TTC549 (cell line): ENCODE data around the gene IGFBPL1.
"Not testable (repeated sequence)": the region's sequence is repeated elsewhere in the genome, so short reads cannot be mapped to it uniquely, and the experiment has no call there.

ENCODE experiments used
- FAIRE-seq: peaks from 2 replicates; lab custom pipeline; 2012; peaks lifted over from hg19 to GRCh38; lab: Jason Lieb, UNC

The IGFBPL1 gene, protein sequence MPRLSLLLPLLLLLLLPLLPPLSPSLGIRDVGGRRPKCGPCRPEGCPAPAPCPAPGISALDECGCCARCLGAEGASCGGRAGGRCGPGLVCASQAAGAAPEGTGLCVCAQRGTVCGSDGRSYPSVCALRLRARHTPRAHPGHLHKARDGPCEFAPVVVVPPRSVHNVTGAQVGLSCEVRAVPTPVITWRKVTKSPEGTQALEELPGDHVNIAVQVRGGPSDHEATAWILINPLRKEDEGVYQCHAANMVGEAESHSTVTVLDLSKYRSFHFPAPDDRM

DNA sequence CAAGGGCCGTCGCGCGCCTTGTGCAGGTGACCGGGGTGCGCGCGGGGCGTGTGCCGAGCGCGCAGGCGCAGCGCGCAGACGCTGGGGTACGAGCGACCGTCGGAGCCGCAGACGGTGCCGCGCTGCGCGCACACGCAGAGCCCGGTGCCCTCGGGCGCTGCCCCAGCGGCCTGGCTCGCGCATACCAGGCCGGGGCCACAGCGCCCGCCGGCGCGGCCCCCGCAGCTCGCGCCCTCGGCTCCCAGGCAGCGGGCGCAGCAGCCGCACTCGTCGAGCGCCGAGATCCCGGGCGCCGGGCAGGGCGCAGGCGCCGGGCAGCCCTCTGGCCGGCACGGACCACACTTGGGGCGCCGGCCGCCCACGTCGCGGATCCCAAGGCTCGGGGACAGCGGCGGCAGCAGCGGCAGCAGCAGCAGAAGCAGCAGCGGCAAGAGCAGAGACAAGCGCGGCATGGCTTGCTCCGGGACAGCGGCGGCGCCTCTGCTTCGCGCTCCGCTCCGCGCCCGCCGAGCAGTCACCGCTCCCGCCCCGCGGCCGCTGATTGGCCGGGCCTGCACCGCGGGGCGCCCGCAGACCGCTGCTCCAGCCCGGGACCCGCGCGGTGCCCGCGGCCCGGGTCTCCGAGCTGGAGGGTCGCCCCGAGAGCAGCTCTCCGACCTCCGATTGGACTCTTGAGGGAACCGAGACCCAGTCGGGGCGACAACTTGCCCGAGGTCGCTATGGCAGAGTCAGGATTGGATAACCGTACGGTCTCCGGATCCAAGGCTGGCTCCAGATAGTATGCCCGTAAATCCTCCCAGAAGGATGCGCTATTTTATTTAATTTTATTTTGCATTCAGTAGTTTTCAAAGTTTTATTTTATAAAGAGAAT, at the start of gene IGFBPL1:
TSS of gene IGFBPL1 (minus strand) at position 482 of the 871 bp plus-strand sequence. CDS start at position 452, 30 bp downstream.
- FAIRE-seq = no peak

- not testable (repeated sequence) for FAIRE-seq
Observed at GRCh38 chr9:38472583-38473249, 48.5 kb upstream of the IGFBPL1 start.

DNA sequence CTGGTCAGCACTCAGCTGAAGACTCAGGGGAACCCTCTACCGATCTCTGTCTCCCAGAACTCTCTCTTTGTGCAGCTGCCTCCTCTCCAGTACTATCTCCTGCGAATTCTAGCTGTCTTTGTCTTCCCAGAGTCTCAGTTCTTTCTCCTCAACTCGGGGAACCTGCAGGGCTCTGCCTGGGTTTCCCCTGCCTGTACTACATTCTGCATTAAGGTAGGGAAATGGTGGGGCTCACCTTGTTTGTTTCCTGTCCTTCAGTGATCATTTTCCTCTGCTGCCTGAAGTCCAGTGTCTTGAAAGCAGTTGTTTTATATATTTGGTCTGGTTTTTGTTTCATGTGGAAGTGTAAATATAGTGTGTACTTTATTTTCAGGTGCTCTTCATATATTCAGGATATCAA, 43.1 kb upstream of the IGFBPL1 start:
- no peak for FAIRE-seq

DNA sequence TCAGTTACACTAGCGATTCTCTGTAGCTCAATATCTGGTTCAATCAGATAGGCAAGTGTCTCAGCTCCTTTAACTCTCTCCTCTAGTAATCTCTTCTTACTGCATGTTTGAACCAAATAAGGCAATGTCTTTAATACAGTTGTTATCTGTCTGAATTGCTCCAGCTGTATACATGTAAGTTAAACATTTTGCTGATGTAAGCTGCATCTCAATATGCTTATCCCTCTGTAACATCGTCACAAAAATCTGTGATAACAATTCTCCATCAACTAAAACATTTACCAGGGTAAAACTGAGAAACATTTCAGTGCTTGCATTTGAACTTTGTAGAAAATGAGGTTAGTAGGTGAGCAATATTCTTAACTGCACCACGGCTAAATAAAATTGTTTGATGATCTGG, 29.6 kb upstream of the IGFBPL1 start:
- FAIRE-seq = no peak

- no peak for FAIRE-seq
Observed at GRCh38 chr9:38451162-38451561, 26.9 kb upstream of the IGFBPL1 start.

DNA sequence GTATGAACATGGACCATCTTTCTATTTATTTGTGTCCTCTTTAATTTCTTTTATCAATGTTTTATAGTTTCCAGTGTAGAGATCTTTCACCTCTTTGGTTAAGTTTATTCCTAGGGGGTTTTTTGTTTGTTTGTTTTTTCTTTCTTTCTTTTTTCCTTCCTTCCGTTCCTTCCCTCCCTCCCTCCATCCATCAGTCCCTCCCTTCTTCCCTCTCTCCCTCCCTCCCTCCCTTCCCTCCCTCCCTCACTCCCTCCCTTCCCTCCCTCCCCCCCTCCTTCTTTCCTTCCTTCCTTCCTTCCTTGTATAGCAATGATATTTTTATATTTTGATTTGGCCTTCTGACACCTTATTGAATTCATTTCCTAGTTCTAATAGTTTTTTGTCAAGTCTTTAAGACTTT, 23.4 kb upstream of the IGFBPL1 start:
- FAIRE-seq = no peak

- no peak for FAIRE-seq
Observed at GRCh38 chr9:38445154-38446043, 21.1 kb upstream of the IGFBPL1 start.

DNA sequence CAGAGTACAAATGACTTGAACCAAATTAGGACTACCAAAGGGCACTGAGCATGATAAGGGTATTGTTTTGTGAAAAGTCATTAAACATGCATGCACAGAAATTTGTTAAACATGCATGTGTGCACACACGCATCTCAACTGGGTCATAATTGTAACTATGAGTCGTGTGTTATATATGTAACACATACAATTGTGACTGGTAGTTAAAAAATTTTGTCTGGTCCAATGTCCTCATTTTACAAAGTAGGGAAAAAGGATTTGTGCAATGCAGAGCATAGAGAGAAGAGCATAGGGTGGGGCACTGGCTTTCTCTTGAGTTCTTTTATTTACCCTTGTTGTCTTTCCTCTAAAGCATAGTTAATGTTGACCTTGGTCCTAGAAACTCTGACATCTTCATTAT, 19.3 kb upstream of the IGFBPL1 start:
- FAIRE-seq = no peak

DNA sequence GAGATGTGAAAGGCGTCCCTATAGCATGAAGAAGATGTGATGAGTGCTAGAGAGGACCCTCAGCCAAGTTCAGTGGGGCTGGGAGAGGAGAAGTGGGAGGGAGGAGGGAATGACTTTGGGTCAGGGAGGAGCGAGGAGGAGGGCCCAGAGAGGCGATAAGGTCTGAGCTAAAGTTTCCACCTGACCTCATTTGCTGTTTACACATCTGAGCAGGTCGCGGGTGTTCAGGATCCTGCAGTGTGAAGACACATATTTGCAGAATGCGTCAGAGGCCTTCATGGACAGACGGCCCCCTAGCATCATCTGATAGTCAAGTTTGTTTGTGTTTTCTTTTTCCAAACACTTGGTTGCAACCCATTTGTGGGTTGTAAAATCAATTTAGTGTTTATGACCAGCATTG, 18.9 kb upstream of the IGFBPL1 start:
- FAIRE-seq = no peak

GRCh38 chr9:38442473-38443096, 18.3 kb upstream of the IGFBPL1 start:
- FAIRE-seq = no peak

DNA sequence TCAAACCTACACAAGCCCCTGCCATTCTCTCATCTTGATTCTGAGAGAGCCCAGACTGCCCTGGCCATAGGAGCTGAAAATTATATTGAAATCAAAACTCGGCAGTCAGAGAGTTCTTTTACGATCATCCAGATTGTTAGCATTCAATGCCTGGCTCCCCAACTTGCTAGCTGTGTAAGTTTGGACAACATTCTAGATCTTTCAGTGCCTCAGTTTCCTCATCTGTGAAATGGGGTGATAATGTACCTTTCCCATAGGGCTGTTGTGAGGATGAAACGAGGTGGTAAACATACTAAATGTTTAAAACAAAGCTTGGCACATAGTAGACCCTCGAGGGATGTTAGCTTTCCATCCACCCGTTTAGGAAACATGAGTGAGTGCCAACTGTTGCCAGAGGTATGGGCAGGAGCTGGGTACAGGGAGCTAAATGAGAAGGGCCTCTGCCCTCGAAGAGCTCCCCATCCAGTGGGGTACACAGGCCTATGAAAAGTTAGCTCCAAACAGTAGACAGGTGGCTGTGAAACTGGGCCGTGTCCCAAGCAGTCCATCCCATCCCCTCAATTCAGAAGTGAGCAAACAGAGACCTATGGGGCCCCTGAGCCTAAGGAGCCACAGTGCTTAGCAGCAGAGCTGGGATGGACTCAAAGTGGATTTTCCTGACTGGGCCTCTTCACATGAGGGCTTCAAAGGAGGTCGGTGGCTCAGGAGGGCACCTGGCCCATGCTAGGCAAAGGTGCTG, 17.3 kb upstream of the IGFBPL1 start:
- FAIRE-seq = no peak

GRCh38 chr9:38440516-38440915, 16.3 kb upstream of the IGFBPL1 start:
- no peak for FAIRE-seq

GRCh38 chr9:38439916-38440301, 15.7 kb upstream of the IGFBPL1 start:
- FAIRE-seq = no peak

DNA sequence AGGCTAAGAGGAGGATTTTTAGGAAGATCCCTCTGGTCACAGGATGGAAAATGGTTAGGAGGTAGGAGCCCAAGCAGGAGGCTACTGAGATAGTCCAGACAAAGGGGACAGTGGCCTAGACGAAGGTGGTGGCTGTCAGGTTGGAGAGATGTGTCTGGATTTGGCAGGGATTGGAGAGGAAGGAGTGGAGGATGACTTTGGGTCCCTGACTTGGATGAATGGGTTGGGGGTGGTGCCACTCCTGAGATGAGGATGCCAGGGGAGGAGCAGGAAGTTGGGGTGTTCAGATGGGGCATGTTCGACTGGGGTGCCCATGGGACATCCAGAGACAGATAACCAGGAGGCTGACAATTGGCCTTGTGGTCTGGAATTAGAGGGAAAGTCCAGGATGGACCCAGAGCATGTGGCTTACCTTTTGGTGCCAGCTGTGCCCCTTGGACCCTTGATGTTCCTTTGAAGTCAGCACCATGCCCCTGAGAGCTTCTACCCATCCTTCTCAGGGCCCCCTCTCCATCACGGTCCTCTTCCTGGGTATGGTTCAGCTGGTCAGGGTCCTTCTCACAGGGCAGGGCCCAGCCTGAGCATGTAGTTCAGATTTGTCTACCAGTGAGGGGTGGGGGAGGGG, 15.1 kb upstream of the IGFBPL1 start:
- FAIRE-seq = no peak

DNA sequence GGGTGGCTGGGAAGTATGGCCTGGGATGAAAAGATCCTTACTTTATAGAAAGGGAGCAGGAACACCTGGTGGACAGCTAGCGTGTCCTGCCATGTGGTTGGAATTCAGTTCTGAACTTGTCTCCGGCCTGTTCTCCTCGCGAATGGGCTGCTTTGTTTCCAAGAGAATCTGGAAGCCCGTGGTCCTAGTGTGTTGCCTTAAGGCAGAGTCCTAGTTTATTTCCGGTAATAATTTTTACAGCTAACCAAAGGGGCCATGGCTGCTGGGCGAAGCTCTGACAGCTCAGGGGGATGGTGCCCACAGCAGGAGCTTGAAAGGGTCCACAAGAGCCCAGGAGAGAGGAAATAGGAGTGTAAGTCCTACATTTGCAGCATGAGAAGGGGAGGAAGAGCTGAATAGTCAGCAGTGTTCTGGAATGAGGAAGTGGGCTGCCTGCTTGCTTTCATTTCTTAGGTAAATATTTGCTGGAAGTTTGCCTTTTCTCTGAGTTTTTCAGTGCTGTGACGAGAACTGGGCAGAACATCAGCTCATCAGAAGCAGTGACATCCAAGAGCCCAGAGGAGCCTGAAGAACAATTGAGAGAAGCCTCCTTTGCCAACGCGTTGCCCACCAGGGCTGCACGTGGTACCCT, 13.1 kb upstream of the IGFBPL1 start:
- FAIRE-seq = no peak

GRCh38 chr9:38436708-38437107, 12.5 kb upstream of the IGFBPL1 start:
- FAIRE-seq = no peak

DNA sequence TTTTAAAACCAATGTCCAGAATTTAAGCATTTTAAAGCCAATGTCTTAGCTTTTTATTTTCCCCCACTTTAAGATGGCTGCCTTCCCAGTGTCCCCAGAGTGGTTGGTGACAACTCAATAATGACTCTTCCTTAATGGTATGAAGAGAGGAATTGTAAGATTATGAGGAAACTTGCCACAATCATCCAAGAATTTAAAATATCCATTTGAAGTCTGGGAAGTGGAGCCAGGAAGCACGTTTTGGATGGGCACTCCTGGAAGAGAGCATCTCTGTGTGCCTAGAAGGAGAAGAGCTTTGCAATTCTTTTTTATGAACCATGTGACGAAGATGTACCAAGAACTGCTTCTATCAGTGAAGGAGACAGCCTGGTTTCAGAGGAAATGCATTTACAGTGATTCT, 11.3 kb upstream of the IGFBPL1 start:
- FAIRE-seq = no peak

- no peak for FAIRE-seq
Observed at GRCh38 chr9:38434853-38435252, 10.6 kb upstream of the IGFBPL1 start.

DNA sequence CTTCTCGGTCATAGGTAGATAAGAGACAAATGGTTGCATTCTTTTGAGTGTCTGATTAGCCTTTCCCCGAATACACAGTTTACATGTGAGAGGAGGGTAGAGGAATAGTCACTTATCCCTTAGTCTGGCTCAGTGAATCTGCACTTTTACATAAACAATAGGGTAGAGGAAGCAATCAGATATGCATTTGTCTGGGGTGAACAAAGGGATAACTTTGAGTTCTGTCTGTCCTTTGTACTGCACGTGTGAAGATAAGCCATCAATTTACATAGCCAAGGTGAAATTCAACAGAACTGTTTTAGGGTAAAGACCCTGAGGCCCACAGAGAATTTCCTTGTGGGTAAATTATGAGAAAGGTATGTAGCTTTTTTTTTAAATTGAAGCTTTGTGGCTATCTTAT, 10.1 kb upstream of the IGFBPL1 start:
- FAIRE-seq = no peak

GRCh38 chr9:38432922-38433510, 8.8 kb upstream of the IGFBPL1 start:
- no peak for FAIRE-seq
